WTC11 (cell line): ENCODE measurements around the gene NAPB. TPM values are rescaled to one million over a fixed set of nuclear protein-coding genes. Genes with fewer than 3 reads are reported as not detected.

ENCODE experiments used
- ATAC-seq: fragments of 200-7000 bp; cut with Tn5 transposase; 2 replicates; pipeline ENCODE4 v1.10.0; 2021; ENCODE audit warnings: mild to moderate bottlenecking, moderate library complexity
- CTCF ChIA-PET: fragments of 300-600 bp; sonication (Branson Sonifier 250); formaldehyde crosslinking; loops from one replicate; lab custom pipeline; 2021; ENCODE audit warnings: antibody characterized with exemption; lab: Charles Lee
- POLR2A ChIA-PET: fragments of 350-600 bp; sonication (Branson Sonifier 250); formaldehyde crosslinking; loops from one replicate; lab custom pipeline; 2021; ENCODE audit warnings: antibody characterized with exemption; lab: Charles Lee
- DNase-seq: peaks from one replicate; pipeline ENCODE4 v3.0.0; 2021; ENCODE audit warnings: low spot score
- H3K27ac Mint-ChIP-seq: 2 replicates; pipeline ENCODE4 v1.8.0; 2021; ENCODE audit warnings: mixed read lengths
- H3K27me3 Mint-ChIP-seq: 2 replicates; pipeline ENCODE4 v1.8.0; 2021; ENCODE audit warnings: low read depth, mild to moderate bottlenecking, moderate library complexity, mixed read lengths
- H3K36me3 Mint-ChIP-seq: 2 replicates; pipeline ENCODE4 v1.8.0; 2021; ENCODE audit warnings: mixed read lengths
- H3K4me1 Mint-ChIP-seq: 2 replicates; pipeline ENCODE4 v1.8.0; 2022; ENCODE audit warnings: mixed read lengths
- H3K4me3 Mint-ChIP-seq: 2 replicates; pipeline ENCODE4 v1.8.0; 2021; ENCODE audit warnings: mild to moderate bottlenecking, moderate library complexity, mixed read lengths
- H3K9me3 Mint-ChIP-seq: 2 replicates; pipeline ENCODE4 v1.8.0; 2021; ENCODE audit warnings: mixed read lengths
- AR ChIP-seq: fragments of 250-450 bp; sonication (Bioruptor Pico); IDR thresholded peaks from 2 replicates; pipeline ENCODE4 v1.9.0; 2021; ENCODE audit warnings: mild to moderate bottlenecking
- ARID4B ChIP-seq: sonication (generic); formaldehyde crosslinking; IDR thresholded peaks from 2 replicates; pipeline ENCODE4 v1.8.0; 2023; ENCODE audit warnings: missing genetic modification reagents, mild to moderate bottlenecking, borderline replicate concordance
- ATF1 ChIP-seq: sonication (generic); formaldehyde crosslinking; IDR thresholded peaks from 2 replicates; pipeline ENCODE4 v1.8.1; 2023; ENCODE audit warnings: mild to moderate bottlenecking, moderate library complexity, missing genetic modification reagents
- CREM ChIP-seq: sonication (generic); formaldehyde crosslinking; IDR thresholded peaks from 2 replicates; pipeline ENCODE4 v1.8.1; 2022; ENCODE audit warnings: mild to moderate bottlenecking, missing genetic modification reagents, moderate library complexity
- FOXP1 ChIP-seq: sonication (generic); formaldehyde crosslinking; IDR thresholded peaks from 2 replicates; pipeline ENCODE4 v1.8.0; 2022; ENCODE audit warnings: missing genetic modification reagents, mild to moderate bottlenecking, moderate library complexity, borderline replicate concordance
- GABPB1 ChIP-seq: sonication (generic); formaldehyde crosslinking; IDR thresholded peaks from 2 replicates; pipeline ENCODE4 v1.8.1; 2023; ENCODE audit warnings: mild to moderate bottlenecking, missing genetic modification reagents
- HMGXB4 ChIP-seq: sonication (generic); formaldehyde crosslinking; IDR thresholded peaks from 2 replicates; pipeline ENCODE4 v1.8.1; 2023; ENCODE audit warnings: mild to moderate bottlenecking, moderate library complexity, missing genetic modification reagents
- IRF2 ChIP-seq: sonication (generic); formaldehyde crosslinking; IDR thresholded peaks from 2 replicates; pipeline ENCODE4 v1.8.0; 2022; ENCODE audit warnings: low read depth, missing genetic modification reagents, borderline replicate concordance
- JUN ChIP-seq: sonication (generic); formaldehyde crosslinking; IDR thresholded peaks from 2 replicates; pipeline ENCODE4 v1.8.0; 2023; ENCODE audit warnings: mild to moderate bottlenecking, missing genetic modification reagents
- MLX ChIP-seq: sonication (generic); formaldehyde crosslinking; IDR thresholded peaks from 2 replicates; pipeline ENCODE4 v1.8.1; 2023; ENCODE audit warnings: mild to moderate bottlenecking, missing genetic modification reagents, moderate library complexity
- NFATC4 ChIP-seq: fragments of 250-450 bp; sonication (Bioruptor Pico); IDR thresholded peaks from 2 replicates; pipeline ENCODE4 v1.9.0; 2021; ENCODE audit warnings: mild to moderate bottlenecking
- NR2C2 ChIP-seq: sonication (generic); formaldehyde crosslinking; IDR thresholded peaks from 2 replicates; pipeline ENCODE4 v1.8.0; 2022; ENCODE audit warnings: mild to moderate bottlenecking, missing genetic modification reagents
- PRRX2 ChIP-seq: fragments of 250-450 bp; sonication (Bioruptor Pico); IDR thresholded peaks from 2 replicates; pipeline ENCODE4 v1.8.0; 2021; ENCODE audit warnings: mild to moderate bottlenecking
- SMAD3 ChIP-seq: sonication (generic); formaldehyde crosslinking; IDR thresholded peaks from 2 replicates; pipeline ENCODE4 v1.8.0; 2022; ENCODE audit warnings: missing genetic modification reagents, mild to moderate bottlenecking, borderline replicate concordance
- SOX15 ChIP-seq: fragments of 250-450 bp; sonication (Bioruptor Pico); IDR thresholded peaks from 2 replicates; pipeline ENCODE4 v1.9.0; 2021; ENCODE audit warnings: mild to moderate bottlenecking
- STAT6 ChIP-seq: sonication (generic); formaldehyde crosslinking; conservative IDR thresholded peaks from 2 replicates; pipeline ENCODE4 v1.8.1; 2023; ENCODE audit warnings: mild to moderate bottlenecking, low read depth, missing genetic modification reagents, moderate library complexity
- TCF7 ChIP-seq: sonication (generic); formaldehyde crosslinking; IDR thresholded peaks from 2 replicates; pipeline ENCODE4 v1.8.0; 2022; ENCODE audit warnings: mild to moderate bottlenecking, low read depth, missing genetic modification reagents, moderate library complexity
- TEAD4 ChIP-seq: sonication (generic); formaldehyde crosslinking; IDR thresholded peaks from 2 replicates; pipeline ENCODE4 v1.8.0; 2022; ENCODE audit warnings: mild to moderate bottlenecking, missing genetic modification reagents
- ZNF281 ChIP-seq: sonication (generic); formaldehyde crosslinking; IDR thresholded peaks from 2 replicates; pipeline ENCODE4 v1.8.0; 2023; ENCODE audit warnings: mild to moderate bottlenecking, missing genetic modification reagents
- ZNF396 ChIP-seq: fragments of 250-450 bp; sonication (Bioruptor Pico); IDR thresholded peaks from 2 replicates; pipeline ENCODE4 v1.8.0; 2021; ENCODE audit warnings: mild to moderate bottlenecking, moderate library complexity, borderline replicate concordance
- ZNF416 ChIP-seq: fragments of 250-450 bp; sonication (Bioruptor Pico); IDR thresholded peaks from 2 replicates; pipeline ENCODE4 v1.9.0; 2021; ENCODE audit warnings: mild to moderate bottlenecking, inconsistent platforms
- ZNF423 ChIP-seq: fragments of 250-450 bp; sonication (Bioruptor Pico); IDR thresholded peaks from 2 replicates; pipeline ENCODE4 v2.1.2; 2022; ENCODE audit warnings: mild to moderate bottlenecking, moderate library complexity
- total RNA-seq: library from RNA; stranded (reverse); gene quantifications from 3 replicates; pipeline ENCODE4 v1.2.3, GENCODE V29; 2021

NAPB gene
- total RNA-seq, 1 experiment from 2014 or later = 12.9 TPM

GRCh38 chr20:23379772-23380171 is 41.5 kb downstream of the NAPB start (continued):
- TF ChIP-seq ZNF281 (CRISPR knock-in tag) (no peak), ZNF416 (CRISPR knock-in tag) (no peak), ARID4B (CRISPR knock-in tag) (no peak), FOXP1 (CRISPR knock-in tag) (no peak), STAT6 (CRISPR knock-in tag) (no peak), MLX (CRISPR knock-in tag) (no peak)
- TF ChIP-seq, all 79 proteins: peak for 0

GRCh38 chr20:23375827-23376226 is 45.5 kb downstream of the NAPB start:
- Mint-ChIP-seq H3K36me3 (peaks cover 68% of the 10 kb centered on the region), H3K27ac (no peak overlapping the region; the same call in 1 of the 2 replicates), H3K27me3 (no peaks in the 10 kb centered on the region), H3K4me1 (no peaks in the 10 kb centered on the region), H3K4me3 (no peak overlapping the region), H3K9me3 (no peaks in the 10 kb centered on the region)
- DNase-seq (no peak), ATAC-seq (no peak)
- ChIA-PET CTCF (no interaction called here), POLR2A (no interaction called here)
- no peak for TF ChIP-seq HMGXB4
- no peak for TF ChIP-seq IRF2 (CRISPR knock-in tag)
- TF ChIP-seq SMAD3 (CRISPR knock-in tag) = no peak
- no peak for TF ChIP-seq AR (CRISPR knock-in tag)
- no peak for TF ChIP-seq NR2C2 (CRISPR knock-in tag)
- no peak for TF ChIP-seq NFATC4 (CRISPR knock-in tag)
- no peak for TF ChIP-seq JUN (CRISPR knock-in tag)
- no peak for TF ChIP-seq SOX15 (CRISPR knock-in tag)
- no peak for TF ChIP-seq CREM (CRISPR knock-in tag)
- TF ChIP-seq TCF7 = no peak
- TF ChIP-seq ATF1 = no peak
- no peak for TF ChIP-seq PRRX2 (CRISPR knock-in tag)
- no peak for TF ChIP-seq ZNF423
- no peak for TF ChIP-seq ZNF396 (CRISPR knock-in tag)
- TF ChIP-seq GABPB1 (CRISPR knock-in tag) = no peak
- no peak for TF ChIP-seq TEAD4 (CRISPR knock-in tag)
